Left lung (tissue), 10 donors: ENCODE measurements around the gene PLPPR5. TPM values are rescaled to one million over a fixed set of nuclear protein-coding genes. Genes with fewer than 3 reads are reported as not detected.
"Not testable (repeated sequence)": the region's sequence is repeated elsewhere in the genome, so short reads cannot be mapped to it uniquely, and the experiment has no call there.

Source experiments
- ATAC-seq: fragments of 200-7000 bp; cut with Tn5 transposase; one replicate; pipeline ENCODE4 v1.9.1; 2020; ENCODE audit warnings: moderate library complexity
- DNase-seq, 4 donors: peaks; one replicate each; pipeline ENCODE4 v3.0.0-alpha.2; 2013 to 2020
- H3K27ac ChIP-seq, 2 donors: fragments of 200-600 bp; sonication (generic) in 1 of 2; one replicate each; pipeline versions ENCODE4 v1.5.0 to v1.8.0; 2020 to 2021
- H3K27me3 ChIP-seq, 2 donors: fragments of 200-600 bp; sonication (generic) in 1 of 2; one replicate each; pipeline versions ENCODE4 v1.5.0 to v1.8.0; 2020 to 2021
- H3K36me3 ChIP-seq, 2 donors: fragments of 200-600 bp; sonication (generic) in 1 of 2; one replicate each; pipeline versions ENCODE4 v1.5.0 to v1.8.0; 2020 to 2021
- H3K4me1 ChIP-seq, 2 donors: fragments of 200-600 bp; one replicate each; pipeline ENCODE4 v1.8.0; 2021
- H3K4me3 ChIP-seq, 2 donors: fragments of 200-600 bp; sonication (generic) in 1 of 2; one replicate each; pipeline versions ENCODE4 v1.5.0 to v1.8.0; 2020 to 2021; ENCODE audit warnings: mild to moderate bottlenecking in 1 of 2
- H3K9me3 ChIP-seq, 2 donors: fragments of 200-600 bp; sonication (generic) in 1 of 2; one replicate each; pipeline versions ENCODE4 v1.5.0 to v1.8.0; 2020 to 2021
- intact Hi-C, 2 donors: fragments of 100-400 bp; cut with DNase I; formaldehyde crosslinking; loops; one replicate each; pipeline versions ENCODE4 v1.11.2 to v1.14.2; 2022
- polyA plus RNA-seq, 6 donors: library from polyadenylated mRNA; unstranded; fragments of 120-200 nt; gene quantifications; one replicate each; pipeline ENCODE4 v1.2.1, GENCODE V29; 2013; ENCODE audit not compliant: insufficient read length in 6 of 6
- total RNA-seq, 2 donors: library from RNA; stranded (reverse); fragmentation: NEBNext Ultra II Directional; extraction: Animal tissue kit (Norgen Biotek cat#: 25700); gene quantifications; one replicate each; pipeline ENCODE4 v1.2.1, GENCODE V29; 2021
- TF ChIP-seq, protein P1 (sequence below), 2 donors: fragments of 200-600 bp; sonication (generic) in 1 of 2; IDR thresholded peaks; one replicate each; pipeline versions ENCODE4 v1.5.0 to v1.8.0; 2021; ENCODE audit warnings: antibody characterized with exemption in 2 of 2
- donor health status: DM: no; HTN: yes; CAD: no.
- donor health status: DM: no; HTN: no; CAD: no.

PLPPR5 gene
- total and polyA plus RNA-seq, 8 donors = 0.06 to 6.3 (median 3.5) TPM; not detected in 1

DNA sequence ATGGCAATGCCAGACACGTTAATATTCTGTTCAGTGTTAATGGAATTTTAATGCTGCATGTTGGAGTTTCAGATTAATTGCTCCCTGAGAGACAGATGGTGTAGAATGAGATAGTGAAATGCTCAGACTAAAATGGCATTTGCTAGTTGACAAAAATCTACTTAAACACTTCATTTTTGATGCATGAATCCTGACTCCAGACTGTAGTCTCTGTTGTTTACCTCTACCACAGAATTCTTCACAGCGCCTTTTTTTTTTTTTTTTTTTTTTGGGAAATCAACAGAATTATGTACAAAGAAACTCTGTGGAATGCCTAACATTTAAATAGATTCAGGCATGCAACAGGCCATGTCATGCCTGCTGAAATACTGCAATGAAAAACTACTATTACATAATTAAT is 111.3 kb downstream of the PLPPR5 start:
- DNase-seq = no peak
- no peaks in the 10 kb centered on the region for H3K27me3 ChIP-seq
- H3K9me3 ChIP-seq = no peaks in the 10 kb centered on the region
- no peaks in the 10 kb centered on the region for H3K36me3 ChIP-seq
- TF ChIP-seq, protein P1, sequence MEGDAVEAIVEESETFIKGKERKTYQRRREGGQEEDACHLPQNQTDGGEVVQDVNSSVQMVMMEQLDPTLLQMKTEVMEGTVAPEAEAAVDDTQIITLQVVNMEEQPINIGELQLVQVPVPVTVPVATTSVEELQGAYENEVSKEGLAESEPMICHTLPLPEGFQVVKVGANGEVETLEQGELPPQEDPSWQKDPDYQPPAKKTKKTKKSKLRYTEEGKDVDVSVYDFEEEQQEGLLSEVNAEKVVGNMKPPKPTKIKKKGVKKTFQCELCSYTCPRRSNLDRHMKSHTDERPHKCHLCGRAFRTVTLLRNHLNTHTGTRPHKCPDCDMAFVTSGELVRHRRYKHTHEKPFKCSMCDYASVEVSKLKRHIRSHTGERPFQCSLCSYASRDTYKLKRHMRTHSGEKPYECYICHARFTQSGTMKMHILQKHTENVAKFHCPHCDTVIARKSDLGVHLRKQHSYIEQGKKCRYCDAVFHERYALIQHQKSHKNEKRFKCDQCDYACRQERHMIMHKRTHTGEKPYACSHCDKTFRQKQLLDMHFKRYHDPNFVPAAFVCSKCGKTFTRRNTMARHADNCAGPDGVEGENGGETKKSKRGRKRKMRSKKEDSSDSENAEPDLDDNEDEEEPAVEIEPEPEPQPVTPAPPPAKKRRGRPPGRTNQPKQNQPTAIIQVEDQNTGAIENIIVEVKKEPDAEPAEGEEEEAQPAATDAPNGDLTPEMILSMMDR (IDR thresholded peaks at IDR 0.05) = no peak
- no peak overlapping the region for H3K4me3 ChIP-seq
- no peak overlapping the region for H3K27ac ChIP-seq
- ATAC-seq = no peak
- H3K4me1 ChIP-seq = no peaks in the 10 kb centered on the region
- intact Hi-C loops = no loop called here

DNA sequence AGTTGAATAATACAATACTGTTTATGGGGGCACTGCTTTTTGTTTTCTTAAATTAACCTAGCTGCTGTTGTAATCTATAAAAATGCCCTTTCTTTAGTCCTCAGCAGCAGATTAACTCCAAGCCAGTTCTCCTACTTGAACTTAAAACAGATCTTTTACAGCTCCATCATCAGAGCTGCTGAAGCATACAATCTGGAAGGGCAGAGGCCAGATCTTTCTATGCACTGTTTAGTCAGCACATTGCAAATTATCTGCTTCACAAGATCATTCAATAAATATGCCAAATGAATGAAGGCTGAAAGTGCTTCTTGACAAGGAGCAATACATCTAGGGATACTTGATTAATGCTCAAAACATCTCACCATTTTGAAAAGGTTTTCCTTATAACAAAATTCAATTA is 115.8 kb downstream of the PLPPR5 start:
- H3K27ac ChIP-seq = no peak overlapping the region
- TF ChIP-seq, protein P1 (IDR thresholded peaks at IDR 0.05) = no peak
- H3K9me3 ChIP-seq = no peaks in the 10 kb centered on the region
- no peak for DNase-seq
- no peaks in the 10 kb centered on the region for H3K36me3 ChIP-seq
- H3K27me3 ChIP-seq = no peaks in the 10 kb centered on the region
- H3K4me3 ChIP-seq = no peak overlapping the region
- intact Hi-C loops = no loop called here
- H3K4me1 ChIP-seq = no peaks in the 10 kb centered on the region
- ATAC-seq = no peak

DNA sequence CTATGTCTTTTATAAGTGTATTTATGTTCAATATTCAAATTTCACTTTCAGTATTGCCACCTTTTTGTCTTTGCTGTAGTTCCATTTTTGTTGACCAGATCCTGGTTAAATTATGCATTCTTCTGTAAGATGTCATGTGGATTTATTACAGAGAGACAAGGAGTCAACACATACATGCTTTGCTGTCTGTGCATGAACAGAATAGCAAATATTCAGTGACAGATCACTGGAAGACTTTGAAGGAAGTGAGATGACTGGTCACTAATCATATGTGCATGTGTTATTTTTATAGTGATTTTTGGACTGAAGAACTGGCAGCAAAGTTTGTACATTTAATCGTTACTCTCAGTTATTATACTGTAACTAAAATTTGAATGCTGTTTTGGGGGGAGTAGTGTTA is 117.2 kb downstream of the PLPPR5 start:
- Histone ChIP-seq H3K27me3 (no peaks in the 10 kb centered on the region), H3K27ac (no peak overlapping the region), H3K4me1 (no peaks in the 10 kb centered on the region), H3K9me3 (no peaks in the 10 kb centered on the region), H3K36me3 (no peaks in the 10 kb centered on the region), H3K4me3 (no peak overlapping the region)
- TF ChIP-seq, protein P1 (IDR thresholded peaks at IDR 0.05) = no peak
- no peak for ATAC-seq
- intact Hi-C loops = no loop called here
- no peak for DNase-seq

DNA sequence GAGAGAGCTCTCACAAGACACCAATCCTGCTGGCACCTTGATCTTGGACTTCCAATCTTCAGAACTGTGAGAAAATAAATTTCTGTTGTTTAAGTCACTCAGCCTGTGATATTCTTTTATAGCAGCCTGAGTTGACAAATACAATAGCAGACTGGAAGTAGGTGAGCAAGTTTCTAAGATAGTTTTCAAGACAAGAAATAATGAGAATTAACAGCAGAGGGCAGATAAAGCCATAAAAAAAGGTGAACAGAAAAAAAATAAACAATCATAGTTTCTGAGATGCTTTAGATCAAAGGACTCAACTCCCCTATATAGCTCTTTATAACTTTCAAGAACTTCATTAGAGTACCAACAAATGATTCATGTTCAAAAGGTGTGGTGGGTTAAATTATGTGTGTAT is 119.8 kb downstream of the PLPPR5 start:
- intact Hi-C loops = no loop called here
- Histone ChIP-seq H3K4me1 (no peaks in the 10 kb centered on the region), H3K36me3 (no peaks in the 10 kb centered on the region), H3K9me3 (peaks cover 0 to 3% of the 10 kb centered on the region in 2 donors), H3K27ac (no peak overlapping the region), H3K27me3 (no peaks in the 10 kb centered on the region), H3K4me3 (no peak overlapping the region)
- ATAC-seq (no peak), DNase-seq (no peak)
- TF ChIP-seq, protein P1 (IDR thresholded peaks at IDR 0.05) = no peak

DNA sequence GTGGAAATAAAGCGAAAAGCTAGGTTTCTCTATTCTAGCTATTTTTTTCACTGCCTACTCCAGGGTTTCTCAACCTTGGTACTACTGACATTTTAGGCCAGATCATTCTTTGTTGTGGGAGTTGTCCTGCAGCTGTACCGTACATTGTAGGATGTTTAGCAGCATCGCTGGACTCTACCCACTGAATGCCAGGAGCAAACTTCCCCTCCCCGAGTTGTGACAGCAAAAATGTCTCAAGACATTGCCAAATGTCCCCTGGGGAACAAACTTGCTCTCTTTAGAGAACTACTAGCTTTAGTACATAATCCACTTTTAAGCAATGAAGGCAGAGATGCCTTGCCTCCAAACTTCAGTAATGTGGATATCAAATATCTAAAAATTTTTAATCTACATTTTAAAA is 122.8 kb downstream of the PLPPR5 start:
- Histone ChIP-seq H3K36me3 (no peaks in the 10 kb centered on the region), H3K27me3 (no peaks in the 10 kb centered on the region), H3K4me3 (no peak overlapping the region), H3K27ac (peak overlapping the region in 1 of 2 donors; percentile 48), H3K4me1 (no peaks in the 10 kb centered on the region), H3K9me3 (peaks cover 0 to 3% of the 10 kb centered on the region in 2 donors)
- no peak for DNase-seq
- TF ChIP-seq, protein P1 (IDR thresholded peaks at IDR 0.05) = no peak
- intact Hi-C loops = no loop called here
- ATAC-seq = no peak

DNA sequence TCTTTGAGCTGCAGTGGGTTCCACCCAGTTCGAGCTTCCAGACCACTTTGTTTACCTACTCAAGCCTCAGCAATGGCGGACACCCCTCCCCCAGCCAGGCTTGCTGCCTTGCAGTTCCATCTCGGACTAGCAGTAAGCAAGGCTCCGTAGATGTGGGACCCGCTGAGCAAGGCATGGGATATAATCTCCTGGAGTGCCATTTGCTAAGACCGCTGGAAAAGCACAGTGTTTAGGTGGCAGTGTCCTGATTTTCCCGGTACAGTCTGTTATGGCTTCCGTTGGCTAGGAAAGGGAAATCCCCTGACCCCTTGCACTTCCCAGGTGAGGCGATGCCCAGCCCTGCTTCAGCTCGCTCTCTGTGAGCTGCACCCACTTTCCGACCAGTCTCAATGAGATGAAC is 123.4 kb downstream of the PLPPR5 start:
- ATAC-seq, H3K9me3 ChIP-seq, H3K4me1 ChIP-seq, H3K27ac ChIP-seq, H3K36me3 ChIP-seq, H3K4me3 ChIP-seq, H3K27me3 ChIP-seq, intact Hi-C loops: not testable (repeated sequence)
- peak in 1 of 4 donors; percentile 24 for DNase-seq
